SKM-1 (cell line): ENCODE measurements around the gene NAB2.
A peak's percentile ranks its signal among the peaks of the same experiment; 100 is the strongest.
"Not testable (repeated sequence)": the region's sequence is repeated elsewhere in the genome, so short reads cannot be mapped to it uniquely, and the experiment has no call there.

Source experiments
- DNase-seq: peaks from one replicate; lab custom pipeline; 2025; ENCODE audit not compliant: unreplicated experiment; lab: John Stamatoyannopoulos, UW

NAB2 gene

DNA sequence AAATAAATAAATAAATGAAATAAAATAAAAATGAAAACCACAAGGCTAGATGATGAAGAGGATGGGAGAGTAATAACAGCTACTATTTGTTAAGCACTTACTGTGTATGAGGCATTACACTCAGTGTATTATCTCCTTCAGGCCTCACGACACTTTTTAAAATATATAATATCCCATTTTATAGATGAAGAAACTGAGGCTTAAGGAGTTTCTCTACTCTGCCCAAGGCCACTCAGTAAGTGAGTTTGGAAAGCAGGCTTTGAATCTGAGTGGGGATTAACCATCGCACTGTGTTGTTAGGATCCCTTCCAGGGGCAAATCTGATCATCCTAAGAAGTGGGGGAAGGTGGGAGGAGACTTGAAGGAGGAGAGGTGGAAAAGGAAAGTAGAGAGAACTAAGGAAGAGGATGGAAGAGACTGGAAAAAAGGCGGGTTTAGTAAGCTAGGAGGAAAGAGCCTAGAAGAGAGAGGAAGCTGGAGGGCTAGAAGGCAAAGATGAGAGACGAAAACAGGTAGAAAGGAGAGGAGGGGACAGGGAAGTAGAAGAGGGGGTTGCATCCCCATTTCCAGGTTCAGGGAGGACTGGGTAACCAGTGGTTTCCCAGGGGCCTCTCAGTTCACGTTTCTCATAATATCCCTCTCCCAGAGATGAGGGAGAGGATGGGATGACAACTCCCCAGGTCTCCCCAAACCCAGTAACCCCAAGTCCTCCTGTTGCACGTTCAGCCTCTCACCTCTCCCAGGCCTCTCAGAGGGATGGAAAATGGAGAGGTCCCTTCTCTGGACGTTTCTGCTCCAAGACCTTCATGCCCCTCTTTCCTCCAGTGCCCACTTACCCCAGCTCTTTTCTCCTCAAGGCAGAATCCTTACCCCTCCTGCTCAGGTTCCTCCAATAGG, 20.5 kb downstream of the NAB2 start:
- DNase-seq, result no peak

DNA sequence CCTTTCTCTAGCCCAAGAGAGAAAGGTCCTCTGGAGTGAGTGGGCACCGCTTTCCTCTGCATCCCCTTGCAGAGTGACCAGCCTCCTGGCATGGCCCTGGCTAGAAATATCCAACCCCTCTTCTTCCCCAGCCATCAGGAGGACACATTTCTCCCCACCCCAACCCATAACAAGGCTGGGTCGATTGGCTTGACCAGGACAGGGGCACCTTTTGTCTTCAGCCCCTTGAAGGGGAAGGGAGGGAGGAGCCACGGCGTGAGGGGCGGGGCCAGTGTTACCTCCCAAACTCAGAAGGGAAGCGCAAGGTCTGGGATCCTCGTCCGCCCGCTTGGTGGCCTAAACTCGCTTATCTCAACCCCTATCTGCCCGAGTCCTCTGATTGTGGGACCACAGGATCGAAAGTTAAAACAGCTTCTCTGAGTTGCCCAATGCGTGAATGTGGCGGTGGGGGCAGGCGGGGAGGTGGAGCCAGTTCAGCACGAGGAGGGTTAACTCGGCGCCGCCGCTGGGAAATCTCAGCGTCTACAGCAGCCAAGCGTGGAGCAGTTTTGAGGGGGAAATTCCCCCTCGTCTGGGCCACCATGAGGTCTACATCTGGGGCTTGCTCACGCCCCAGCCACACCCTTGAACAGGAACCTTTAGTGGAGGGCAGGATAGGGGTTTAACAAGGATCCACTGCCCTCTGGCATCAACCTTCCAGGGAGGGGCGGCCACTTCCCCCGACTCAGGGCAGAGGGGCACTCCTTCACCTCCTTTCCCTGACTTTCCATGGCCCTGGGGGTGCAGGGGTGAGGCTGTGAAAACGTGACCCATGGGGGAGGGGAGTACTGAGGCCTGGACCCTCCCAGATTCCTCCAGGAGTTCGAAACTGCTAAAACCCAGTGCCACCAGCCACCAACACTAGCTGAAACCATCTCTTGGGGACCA, 21.5 kb downstream of the NAB2 start:
- no peak for DNase-seq

DNA sequence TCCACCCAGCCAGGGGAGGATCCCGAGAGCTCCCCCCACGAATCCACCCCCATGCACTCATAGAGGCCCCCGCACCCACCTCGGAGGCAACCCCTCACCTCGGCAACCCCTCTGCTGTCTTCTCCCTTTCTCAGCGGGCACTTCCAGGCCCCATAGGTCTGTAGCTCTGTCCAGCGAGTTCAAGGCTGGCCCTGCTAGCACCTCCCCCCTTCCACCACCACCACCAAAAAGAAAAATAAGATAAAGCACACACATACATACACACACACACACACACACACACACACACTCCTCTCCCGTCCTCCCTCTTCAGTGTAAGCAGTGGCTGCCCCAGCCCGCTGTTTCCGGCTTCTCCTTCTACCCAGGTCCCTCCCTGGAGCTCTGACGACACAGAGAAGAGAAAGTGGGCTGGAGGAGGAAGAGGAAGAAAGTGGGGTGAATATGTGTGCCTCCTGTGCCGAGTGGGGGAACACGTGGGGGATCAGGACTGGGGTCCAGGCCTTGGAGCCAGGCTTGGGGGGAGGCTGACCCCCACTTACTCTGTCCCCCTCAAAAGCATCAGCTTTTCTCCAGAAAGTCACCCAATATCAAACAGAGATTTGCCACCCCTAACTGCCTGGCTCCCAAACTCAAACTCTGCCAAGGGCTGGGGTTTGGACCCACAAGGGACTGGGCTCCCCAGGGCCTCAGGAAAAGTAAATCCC, 22.3 kb downstream of the NAB2 start, which contains the start of gene STAT6:
Gene STAT6 (minus strand): TSS at position 332 of the 704 bp plus-strand sequence. CDS start 3,084 bp downstream, outside the sequence.
- DNase-seq, result peak; percentile 70

DNA sequence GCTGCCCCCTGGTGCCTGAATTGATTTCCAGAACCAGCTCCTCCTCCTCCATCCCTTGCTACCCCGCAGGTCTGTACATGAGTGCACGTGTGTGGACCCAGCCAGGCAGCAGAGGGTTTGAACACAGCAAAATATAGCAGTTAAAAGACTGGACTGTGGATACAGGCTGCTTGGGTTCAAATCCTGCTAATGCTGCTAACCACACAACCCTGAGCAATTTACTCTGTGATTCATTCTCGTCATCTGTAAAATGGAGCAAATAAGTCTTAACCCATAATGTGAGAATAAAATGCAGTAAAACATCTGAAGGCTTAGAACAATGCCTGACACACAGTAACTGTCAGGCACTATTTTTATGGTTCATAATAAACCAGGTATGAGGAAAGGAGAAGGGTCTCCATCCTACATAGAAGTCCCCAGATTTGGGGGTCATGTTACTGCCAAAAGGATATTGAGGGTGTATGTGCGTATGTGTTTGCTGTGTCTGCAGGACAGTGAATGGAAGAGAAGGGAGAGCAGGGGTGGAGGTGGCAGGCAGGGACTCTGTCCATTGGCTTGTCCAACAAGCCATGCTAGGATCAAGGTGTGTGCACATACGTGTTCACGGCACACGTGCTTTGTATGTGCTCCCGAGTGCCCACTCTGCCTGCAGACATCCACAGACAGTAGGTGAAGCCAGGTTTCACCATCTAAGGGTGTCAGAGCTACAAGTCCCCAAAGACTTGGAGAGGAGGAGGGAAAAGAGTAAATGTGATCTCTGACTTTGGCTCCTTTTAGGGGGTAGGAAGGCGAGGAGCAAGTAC, 23.8 kb downstream of the NAB2 start:
- DNase-seq, result no peak

DNA sequence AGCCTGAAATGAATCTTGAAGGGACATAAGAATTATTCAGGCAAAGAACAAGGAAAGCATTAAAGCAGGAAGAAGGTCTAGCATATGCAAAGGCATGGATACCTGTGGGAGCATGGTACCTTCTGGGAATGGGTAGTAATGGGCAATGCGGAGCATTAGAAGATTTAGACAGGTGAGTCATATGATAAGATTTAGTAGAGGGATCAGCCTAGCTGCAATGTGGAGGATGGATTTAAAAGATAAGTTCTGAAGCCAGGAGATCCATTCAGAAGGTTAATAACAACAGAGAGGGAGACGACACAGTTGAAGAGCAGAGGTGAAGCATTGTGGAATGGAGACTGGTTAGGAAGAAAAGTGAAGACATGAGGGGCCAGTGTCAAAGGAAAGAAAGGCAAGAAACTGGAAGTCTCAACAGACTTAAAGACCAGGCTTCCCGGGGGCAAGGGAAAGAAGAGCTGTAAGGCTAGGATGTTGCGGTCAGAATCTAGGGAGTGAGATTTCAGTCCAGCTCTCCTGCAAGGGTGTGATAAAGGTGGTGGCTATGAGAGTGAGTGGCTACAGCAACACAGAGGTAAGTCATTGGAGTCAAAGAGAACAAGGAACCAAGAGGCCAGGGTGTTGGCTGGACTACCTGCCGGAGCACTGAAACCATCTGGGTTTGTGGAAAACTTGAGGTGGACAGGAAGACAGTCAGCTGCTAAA, 27.8 kb downstream of the NAB2 start:
- DNase-seq, result no peak

DNA sequence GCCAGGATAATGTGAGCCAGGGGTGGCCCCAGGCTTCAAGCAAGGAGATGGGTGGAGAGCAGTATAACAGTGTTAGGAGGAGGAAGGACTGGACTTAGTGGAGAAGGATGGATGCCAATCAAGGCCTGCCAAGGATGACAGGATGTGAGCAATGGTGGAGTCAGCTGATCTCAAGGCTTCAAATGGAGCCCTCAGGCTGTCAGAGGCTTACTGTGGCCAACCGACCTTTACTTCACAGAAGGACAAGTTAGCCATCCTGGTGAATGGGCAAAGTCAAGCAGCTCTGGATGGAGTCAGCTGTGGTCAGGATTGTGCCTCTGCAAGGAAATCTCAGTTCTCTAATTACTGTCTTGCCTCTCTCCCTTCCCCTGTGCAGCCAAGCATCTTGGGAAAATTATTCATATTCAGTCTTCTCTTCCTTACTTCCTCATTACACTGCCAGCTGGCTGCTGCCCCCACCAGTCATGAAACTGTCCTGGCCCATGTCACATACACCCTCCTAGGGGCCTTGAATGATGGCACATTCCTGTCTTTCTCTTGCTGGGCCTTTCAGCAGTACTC, 29.9 kb downstream of the NAB2 start:
- DNase-seq, result no peak

DNA sequence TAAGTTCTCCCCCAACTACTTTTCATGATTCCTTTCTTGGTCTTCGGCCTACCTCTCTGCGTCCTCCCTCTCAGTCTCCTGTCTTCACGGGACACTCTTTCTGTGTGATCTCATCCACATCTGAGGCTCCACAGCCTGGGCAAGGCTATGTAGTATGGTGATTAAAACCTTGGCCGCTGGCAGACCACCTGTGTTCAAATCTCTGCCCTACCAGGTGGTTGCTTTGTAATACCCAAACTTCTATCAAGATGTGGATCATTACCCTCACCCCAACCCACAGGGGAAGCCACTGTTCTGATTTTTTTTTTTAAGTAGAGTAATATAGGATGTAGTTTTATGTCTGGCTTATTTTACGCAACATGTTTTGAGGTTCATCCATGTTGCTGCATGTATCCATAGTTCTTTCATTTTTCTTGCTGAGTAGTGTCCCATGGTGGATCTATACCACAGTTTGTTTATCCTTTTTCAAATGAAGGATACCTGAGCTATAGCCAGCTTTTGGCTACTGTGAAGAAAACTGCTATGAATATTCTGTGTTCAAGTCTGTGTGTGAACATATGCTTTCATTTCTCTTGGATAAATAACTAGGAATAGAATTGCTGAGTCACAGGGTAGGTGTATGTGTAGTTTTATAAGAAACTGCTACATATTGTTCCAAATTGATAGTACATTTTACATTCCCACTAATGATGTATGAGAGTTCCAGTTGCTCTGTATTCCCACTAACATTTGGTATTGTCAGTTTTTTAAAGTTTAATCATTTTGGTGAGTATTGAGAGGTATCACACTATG, 30.6 kb downstream of the NAB2 start:
- DNase-seq, result no peak

DNA sequence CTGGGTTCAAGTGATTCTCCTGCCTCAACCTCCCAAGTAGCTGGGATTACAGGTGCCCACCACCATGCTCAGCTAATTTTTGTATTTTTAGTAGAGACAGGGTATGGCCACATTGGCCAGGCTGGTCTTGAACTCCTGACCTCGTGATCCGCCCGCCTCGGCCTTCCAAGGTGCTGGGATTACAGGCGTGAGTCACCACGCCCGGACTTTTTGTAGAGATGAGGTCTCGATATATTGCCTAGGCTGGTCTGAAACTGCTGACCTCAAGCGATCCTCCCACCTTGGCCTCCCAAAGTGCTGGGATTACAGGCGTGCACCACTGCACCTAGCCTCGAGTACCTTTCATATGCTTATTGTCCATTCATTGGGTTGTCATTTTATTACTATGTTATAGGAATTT, 31.8 kb downstream of the NAB2 start:
- DNase-seq, result not testable (repeated sequence)

DNA sequence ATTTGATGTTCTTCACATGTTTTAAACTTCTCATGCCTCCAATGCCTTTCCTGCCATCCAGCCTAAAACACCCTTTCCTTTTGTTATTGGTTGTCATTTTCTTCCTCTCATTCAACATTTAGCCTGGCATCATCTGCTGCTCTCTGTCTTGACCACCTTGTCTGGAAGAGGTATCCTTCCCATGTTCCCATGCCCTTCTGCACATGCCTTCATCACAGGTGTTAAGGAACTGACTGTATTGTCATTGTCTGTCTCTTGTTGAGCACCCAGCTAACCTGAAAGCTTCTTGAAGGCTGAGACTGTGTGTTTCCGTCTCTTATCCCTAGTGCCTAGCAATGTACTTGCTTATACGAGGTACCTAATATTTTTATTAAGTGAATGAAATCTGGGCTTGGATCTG, 34.9 kb downstream of the NAB2 start:
- no peak for DNase-seq

DNA sequence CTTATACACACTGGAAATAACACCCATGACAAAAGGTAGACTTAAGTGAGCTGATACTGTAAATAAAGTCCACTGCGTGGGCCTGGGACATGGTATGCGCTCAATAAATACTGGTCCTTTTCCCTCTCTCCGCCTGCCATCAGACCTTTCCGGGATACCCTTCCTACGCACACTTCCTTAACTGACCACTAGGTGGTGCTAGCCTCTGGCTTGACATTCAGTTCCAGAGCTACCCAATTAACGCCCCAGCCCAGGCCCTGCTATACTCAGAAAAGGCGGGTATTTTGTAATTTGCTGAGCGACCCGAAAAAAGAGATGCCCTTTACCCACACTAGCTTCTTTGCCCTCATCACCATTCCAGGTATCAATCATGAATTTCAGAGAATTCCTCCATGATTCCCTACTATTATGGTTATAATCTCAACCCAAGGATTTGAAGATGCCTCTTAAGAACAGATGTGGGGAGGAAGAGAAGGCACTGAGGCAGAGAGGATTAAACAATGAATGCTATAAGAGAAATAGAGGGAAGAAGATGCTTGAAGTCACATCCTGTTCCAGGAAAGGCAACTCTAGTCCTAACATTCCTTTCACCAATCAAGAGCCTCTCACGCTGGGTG, 35.5 kb downstream of the NAB2 start:
- DNase-seq, result peak; percentile 20

DNA sequence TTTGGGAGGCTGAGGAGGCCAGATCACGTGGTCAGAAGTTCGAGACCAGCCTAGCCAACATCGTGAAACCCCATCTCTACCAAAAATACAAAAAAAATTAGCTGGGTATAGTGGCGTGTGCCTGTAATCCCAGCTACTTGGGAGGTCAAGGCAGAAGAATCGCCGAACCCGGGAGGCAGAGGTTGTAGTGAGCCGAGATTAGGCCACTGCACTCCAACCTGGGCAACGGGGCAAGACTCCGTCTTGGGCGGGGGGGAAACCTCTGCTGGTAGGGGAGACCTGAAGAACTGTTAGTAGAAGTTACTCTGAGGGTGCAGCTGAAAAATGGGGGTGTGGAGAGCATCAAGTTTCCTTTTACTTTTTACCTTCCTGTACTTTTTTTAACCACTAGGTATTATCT, 37.1 kb downstream of the NAB2 start:
- no peak for DNase-seq

DNA sequence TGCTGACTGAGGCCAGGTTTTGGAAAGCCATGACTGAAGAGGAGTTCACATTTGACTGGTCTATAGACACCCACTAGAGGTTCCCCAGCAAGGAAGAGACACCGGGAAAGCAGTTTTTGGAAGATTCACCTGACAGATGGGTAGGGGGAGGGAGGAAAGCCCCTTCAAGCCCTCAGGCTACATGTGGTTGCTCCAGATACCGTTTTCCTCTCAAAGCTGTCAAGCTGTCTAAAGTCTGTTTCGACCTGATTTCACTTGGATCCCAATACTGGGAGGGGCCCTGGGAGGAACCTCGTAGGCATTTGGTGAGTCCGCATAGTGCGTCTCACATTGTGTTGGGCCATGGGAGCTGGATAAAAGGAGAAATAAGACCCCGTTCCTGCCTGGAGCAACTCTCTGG, 37.6 kb downstream of the NAB2 start:
- DNase-seq, result no peak

DNA sequence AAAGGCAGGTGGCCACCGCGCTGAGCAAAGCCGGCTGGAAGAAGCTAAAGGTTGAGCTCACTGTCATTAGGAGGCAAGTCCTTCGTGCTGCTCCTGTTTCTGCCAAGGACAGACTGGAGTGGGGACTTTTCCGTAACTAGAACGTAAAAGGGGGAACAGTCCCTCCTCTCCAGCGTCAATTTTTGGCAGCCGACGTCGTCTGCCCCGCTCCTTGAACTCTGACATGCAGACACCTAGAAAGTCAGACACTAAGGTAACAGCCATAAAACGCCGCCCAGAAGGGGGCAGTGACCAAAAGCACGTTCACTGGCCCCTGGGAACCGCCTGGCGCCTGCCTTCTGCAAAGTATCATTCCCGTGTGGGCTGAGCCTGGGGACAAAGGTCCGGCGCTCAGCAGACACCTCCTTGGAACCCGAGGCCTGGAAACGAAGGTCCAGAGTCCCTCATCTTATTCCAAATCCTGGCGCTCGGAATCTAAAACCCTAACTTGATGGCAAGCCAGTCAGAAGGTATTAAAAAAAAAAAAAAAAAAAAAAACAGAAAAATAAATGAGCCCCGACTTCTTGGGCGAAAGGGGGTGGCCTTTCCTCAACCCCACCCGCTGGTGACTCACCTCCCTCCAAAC, 38.3 kb downstream of the NAB2 start:
- no peak for DNase-seq

DNA sequence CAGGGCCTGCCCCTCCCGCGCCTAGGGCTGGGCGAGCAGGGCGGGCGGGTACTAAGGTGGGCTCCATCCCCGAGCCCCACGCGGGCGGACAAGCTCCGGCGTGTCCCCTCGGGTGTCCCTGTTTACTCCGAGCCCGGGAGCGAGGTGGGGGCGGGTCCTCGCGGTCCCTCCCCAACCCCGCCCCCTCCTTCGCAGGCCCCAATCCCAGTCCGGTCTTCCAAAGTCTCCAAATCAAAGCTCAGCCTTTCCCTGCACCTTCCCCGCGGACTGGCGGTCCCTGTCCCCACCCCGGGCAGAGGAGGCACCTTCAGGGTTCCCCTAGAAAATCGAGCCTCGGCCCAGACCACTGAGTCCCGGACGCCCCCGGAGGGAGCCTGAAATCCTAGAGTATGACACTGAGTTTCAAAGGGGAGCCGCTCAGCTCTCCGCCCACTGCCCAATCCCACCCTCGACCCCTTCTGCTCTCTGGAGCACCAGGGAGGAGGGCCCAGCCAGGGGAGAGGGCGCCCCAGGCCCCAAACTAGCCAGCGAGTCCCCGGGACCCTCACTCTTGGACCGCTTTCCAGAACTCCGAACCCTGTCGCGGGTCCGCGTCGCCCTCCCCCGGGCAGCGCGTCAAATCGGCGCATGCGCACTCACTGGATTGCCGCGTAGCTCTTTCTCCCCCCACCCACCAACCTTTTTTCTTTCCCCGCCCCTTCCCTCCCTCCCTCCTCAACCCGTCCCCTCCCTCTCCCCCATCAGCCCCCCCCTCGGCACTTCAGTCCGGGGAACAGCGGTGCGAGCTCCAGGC, 39.0 kb downstream of the NAB2 start, which contains the start of gene LRP1:
Gene LRP1 (plus strand): TSS at position 758 of the 793 bp plus-strand sequence. CDS start 482 bp downstream, outside the sequence.
- peak; percentile 23 for DNase-seq

DNA sequence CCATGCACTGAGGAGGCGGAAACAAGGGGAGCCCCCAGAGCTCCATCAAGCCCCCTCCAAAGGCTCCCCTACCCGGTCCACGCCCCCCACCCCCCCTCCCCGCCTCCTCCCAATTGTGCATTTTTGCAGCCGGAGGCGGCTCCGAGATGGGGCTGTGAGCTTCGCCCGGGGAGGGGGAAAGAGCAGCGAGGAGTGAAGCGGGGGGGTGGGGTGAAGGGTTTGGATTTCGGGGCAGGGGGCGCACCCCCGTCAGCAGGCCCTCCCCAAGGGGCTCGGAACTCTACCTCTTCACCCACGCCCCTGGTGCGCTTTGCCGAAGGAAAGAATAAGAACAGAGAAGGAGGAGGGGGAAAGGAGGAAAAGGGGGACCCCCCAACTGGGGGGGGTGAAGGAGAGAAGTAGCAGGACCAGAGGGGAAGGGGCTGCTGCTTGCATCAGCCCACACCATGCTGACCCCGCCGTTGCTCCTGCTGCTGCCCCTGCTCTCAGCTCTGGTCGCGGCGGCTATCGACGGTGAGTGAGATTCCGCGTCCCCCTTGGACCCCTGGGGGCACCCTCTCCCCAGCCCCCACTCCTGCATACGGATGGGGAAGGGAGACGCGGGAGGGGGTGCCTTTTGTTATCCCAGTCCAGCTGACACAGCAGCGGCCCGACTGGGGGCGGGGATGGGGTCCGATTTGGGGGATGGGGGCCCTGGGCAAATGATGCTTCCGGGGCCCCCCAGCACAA, 39.8 kb downstream of the NAB2 start:
- no peak for DNase-seq

DNA sequence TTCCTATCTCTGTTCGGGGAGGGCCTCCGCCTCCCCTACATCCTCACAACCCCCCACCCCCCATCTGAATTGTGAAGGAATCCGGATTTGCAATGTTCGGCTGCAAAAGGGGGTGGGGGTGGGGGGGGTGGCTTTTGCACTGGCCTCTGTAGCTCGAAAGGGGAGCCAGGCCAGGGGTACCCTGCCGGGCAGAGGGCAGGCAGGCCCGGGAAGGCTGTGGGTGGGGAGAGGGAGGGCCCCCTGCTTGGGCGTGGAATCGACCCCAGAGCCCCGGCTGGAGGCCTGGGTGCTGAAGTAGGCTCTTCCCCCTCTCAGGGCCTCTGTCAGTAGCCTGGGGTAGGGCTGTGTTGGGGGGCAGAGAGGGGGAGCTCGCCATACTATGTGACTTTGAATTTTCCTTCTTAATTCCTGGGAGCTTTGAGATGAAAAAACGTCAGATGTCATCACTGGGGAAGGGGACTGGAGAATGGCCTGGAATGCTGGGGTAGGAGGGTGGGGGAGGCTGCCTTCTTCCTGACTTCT, 40.5 kb downstream of the NAB2 start:
- DNase-seq, result no peak
